CD4-positive, alpha-beta T cell treated with Interleukin-2 at 100 ng/mL for 4 hours (primary cell): ENCODE results near the gene RNF207.
A peak's percentile ranks its signal among the peaks of the same experiment; 100 is the strongest.

ENCODE experiments used
- DNase-seq: peaks from one replicate; pipeline ENCODE4 v3.0.0-alpha.2; 2020; ENCODE audit warnings: low spot score

RNF207 gene

GRCh38 chr1:6249739-6250689, 44.1 kb downstream of the RNF207 start:
- no peak for DNase-seq

DNA sequence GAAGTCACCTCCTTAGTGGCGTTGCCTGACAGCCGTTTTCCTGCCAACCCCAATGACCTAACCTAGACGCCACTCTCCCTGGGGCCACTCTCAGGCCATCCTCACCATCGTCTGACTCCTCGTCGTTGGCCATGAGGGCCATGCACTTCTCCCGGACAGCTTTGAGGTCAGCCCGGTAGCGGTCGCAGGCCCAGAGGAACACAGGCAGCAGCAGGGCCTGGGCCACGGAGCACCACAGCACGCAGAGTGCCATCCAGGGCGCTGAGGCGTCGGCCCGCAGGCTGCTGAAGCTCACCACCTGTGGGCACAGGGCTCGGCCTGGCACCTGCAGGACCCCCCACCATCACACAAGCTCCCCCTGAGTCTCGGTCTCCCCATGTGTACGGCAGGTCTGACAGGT, 45.3 kb downstream of the RNF207 start:
- DNase-seq: no peak

DNA sequence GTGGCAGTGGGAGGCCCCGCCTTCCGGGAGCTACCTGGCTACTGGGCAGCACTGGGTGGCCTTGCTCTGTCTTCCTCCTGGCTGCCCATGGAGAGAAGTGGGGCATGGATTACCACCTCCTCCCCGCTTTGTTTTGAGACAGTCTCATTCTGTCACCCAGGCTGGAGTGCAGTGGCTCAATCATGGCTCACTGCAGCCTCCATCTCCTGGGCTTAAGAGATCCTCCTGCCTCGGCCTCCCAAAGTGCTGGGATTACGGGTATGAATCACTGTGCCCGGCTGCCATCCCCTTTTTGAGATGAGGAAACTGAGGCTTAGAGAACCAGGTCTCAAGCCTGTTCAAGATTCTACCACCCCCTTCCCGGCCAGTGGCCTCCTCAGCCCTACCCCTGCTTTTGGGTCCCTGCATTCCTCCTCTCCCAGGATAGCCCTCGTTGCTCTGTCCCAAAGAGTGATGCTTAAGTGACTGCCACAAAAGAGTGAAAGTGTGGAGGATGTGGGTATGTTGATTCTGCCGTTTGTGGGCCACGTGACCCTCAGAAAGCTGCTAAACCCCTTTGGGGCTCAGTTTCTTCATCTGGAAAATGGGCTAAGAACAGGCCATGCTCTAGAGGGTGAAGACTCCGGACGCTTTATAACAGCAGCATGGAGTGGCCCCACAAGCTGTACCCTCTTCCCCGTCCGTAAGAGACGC, 45.9 kb downstream of the RNF207 start:
- no peak for DNase-seq

- no peak for DNase-seq
These were observed 46.4 kb downstream of the RNF207 start for GRCh38 chr1:6252374-6252710.

- no peak for DNase-seq
These were observed 47.5 kb downstream of the RNF207 start for GRCh38 chr1:6253380-6253779.

DNA sequence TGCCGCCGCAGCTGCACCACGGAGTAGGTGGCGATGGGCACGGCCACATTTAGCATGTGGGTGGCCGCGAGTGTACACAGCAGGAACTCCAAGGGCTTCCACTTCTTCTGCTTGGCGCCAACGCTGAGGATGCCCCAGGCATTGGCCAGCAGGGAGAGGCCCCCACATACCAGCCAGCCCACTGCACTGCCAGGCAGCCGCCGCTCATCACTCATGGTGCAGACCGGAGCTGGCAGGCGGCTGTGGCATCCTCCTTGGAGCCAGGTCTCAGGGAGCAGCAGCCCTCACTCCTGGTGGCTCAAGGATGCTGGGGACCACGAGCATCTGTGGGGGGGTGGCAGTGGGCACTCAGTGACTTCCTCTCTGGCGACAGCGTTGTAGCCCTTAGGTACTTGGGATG, 48.8 kb downstream of the RNF207 start:
- DNase-seq: no peak

DNA sequence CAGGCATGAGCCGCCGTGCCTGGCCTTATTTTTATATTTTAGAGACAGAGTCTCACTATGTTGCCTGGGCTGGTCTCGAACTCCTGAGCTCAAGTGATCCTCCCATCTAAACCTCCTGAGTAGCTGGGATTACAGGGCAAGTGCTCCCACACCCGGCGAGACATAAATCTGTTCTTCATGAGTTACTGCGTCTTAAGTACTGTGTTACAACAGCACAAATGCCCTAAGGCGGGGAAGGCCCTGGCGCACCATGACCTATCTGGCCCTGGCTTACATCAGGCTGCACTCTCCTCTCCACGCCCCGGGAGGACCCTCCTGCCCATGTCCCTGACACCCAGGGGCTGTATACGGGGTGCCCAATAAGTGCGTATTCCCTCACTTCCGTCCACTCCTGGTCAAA, 50.7 kb downstream of the RNF207 start:
- DNase-seq: no peak

DNA sequence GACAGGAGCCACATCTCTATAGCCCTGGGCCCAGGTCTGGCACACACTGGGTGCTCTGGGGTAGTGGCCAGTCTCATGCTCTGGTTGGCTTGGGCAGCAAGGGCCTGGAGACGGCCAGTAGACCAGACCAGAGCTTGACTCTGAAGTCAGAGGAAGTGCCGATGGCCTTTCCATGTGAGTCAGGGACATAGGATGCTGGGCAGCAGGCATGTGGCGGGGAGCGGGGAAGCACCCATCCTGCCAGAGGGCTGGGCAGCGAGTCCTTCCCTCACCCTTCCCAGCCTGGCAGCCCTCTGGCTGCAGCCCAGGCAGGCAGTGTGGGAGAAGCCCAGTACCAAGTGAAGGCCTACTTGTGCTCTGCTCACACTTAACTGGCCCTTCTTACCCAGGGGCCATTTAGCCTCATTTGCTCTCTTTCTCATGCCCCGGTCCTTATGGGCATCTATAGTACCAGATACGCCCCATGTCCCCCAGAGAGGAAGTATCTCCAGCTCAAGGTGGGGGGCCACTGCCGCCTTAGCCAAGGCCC, 51.7 kb downstream of the RNF207 start:
- DNase-seq: no peak

GRCh38 chr1:6258675-6259074, 52.8 kb downstream of the RNF207 start:
- no peak for DNase-seq

GRCh38 chr1:6259491-6260362, 53.8 kb downstream of the RNF207 start:
- peak; percentile 72 for DNase-seq

- no peak for DNase-seq
These were observed 54.6 kb downstream of the RNF207 start for GRCh38 chr1:6260433-6260934.

- DNase-seq: peak; percentile 27
These were observed 55.2 kb downstream of the RNF207 start, which contains the start of gene GPR153 for GRCh38 chr1:6260961-6261614. Gene GPR153 (minus strand): TSS chr1:6261098. CDS start chr1:6254905, 6,193 bp downstream.

GRCh38 chr1:6261615-6261995, 55.7 kb downstream of the RNF207 start:
- no peak for DNase-seq

- DNase-seq: no peak
These were observed 56.9 kb downstream of the RNF207 start for GRCh38 chr1:6262555-6263420.

- no peak for DNase-seq
These were observed 57.8 kb downstream of the RNF207 start for GRCh38 chr1:6263716-6264115.

GRCh38 chr1:6265151-6265550, 59.2 kb downstream of the RNF207 start:
- no peak for DNase-seq

DNA sequence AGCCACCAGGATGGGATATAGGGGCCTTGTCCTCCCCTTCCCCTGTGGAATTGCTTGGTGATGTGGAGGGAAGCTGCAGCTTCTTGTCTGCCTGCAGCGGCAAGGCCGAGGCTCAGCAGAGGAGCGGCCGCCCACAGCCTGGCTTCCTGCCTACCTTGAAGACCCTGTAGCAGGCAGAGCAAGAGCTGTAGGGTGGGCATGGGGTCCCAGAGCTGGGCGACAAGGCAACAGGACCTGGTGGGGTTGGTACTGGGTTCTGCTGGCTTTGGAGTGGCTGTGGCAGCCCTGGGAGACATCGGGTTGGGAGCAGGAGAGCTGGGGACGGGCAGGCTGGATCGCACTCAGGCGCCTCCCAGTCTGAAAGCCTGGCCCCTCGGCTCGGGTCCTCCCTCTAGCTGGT, 60.7 kb downstream of the RNF207 start:
- DNase-seq: no peak

DNA sequence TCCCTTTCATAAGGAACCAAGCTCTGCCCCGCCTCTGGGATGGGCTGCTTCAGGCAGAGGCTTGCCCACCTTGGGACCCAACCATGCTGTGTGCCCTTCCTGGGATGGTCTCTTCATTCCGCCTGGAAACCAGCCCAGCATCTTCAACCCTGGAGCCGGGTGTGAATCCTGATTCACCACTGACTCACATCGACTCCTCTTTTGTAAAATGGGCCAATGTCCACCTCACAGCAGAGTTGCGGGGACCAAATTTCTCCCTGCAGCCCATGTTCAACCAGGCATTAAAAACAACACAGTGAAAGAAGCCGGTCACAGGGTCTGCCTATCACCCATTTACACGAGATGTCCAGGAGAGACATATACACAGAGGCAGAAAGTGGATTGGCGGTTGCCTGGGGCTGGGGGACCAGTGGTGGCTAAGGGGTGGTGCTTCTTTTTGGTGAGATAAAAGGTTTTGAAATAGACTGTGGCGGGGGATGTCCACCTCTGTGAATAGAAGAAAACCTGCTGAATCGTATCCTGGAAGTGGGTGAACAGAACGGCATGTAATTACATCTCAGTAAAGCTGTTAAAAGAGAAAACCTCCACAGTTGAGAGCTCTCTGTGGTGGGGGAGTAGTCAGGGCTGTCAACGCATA, 61.9 kb downstream of the RNF207 start:
- DNase-seq: no peak

- DNase-seq: no peak
These were observed 62.5 kb downstream of the RNF207 start for GRCh38 chr1:6268415-6268814.

- no peak for DNase-seq
These were observed 63.4 kb downstream of the RNF207 start for GRCh38 chr1:6269296-6269695.
